Left kidney (tissue), 2 donors: Measurements from ENCODE around the gene RSRP1. TPM values are rescaled to one million over a fixed set of nuclear protein-coding genes. Genes with fewer than 3 reads are reported as not detected.

Experiments
- DNase-seq: peaks from one replicate; pipeline ENCODE4 v3.0.0-alpha.2; 2013
- polyA plus RNA-seq: library from polyadenylated mRNA; unstranded; fragments of 120-200 nt; gene quantifications from one replicate; pipeline ENCODE4 v1.2.1, GENCODE V29; 2013; ENCODE audit not compliant: insufficient read length

Gene RSRP1
- polyA plus RNA-seq, 1 donor, result 293 TPM

GRCh38 chr1:25196830-25197229 is 50.4 kb downstream of the RSRP1 start:
- no peak for DNase-seq

GRCh38 chr1:25195835-25196234 is 51.4 kb downstream of the RSRP1 start:
- no peak for DNase-seq

GRCh38 chr1:25194572-25195020 is 52.7 kb downstream of the RSRP1 start:
- DNase-seq, result no peak

GRCh38 chr1:25194054-25194453 is 53.2 kb downstream of the RSRP1 start:
- no peak for DNase-seq

GRCh38 chr1:25193229-25193628 is 54.0 kb downstream of the RSRP1 start:
- no peak for DNase-seq

Other genes starting within 250 kb of the RSRP1 start
- gene SYF2, start 15.0 kb downstream of the RSRP1 start, polyA plus RNA-seq, result 98.0 TPM
- 2.1 TPM for gene RHD, start 25.1 kb upstream of the RSRP1 start, polyA plus RNA-seq
- gene TMEM50A, start 90.9 kb upstream of the RSRP1 start, polyA plus RNA-seq, result 128 TPM
- gene RHCE, start 173.4 kb upstream of the RSRP1 start, polyA plus RNA-seq, result 0.83 TPM
- gene MACO1, start 183.4 kb upstream of the RSRP1 start, polyA plus RNA-seq, result 31.6 TPM